Measurements from ENCODE around the gene CPD. TPM values are rescaled to one million over a fixed set of nuclear protein-coding genes. Genes with fewer than 3 reads are reported as not detected.

CPD gene
- total RNA-seq, 1 donor from 2014 or later, result 97.9 TPM

GRCh38 chr17:30377574-30378240 lies 1.0 kb upstream of the CPD start:
- Histone ChIP-seq H3K27me3 (ENCODE audit: control insufficient read depth, insufficient read depth, low read length) (no peaks in the 10 kb centered on the region), H3K36me3 (ENCODE audit: control insufficient read depth, insufficient read depth, low read length) (no peaks in the 10 kb centered on the region), H3K4me3 (ENCODE audit: low read depth, low read length) (peak overlapping the region; percentile 87)
- DNase-seq (ENCODE audit: low read depth), result no peak
- TF ChIP-seq CTCF (IDR thresholded peaks at IDR 0.05; ENCODE audit: insufficient read depth, low read length, poor library complexity, severe bottlenecking), result no peak

GRCh38 chr17:30378241-30378824 lies 394 bp upstream of the CPD start:
- DNase-seq (ENCODE audit: low read depth), result no peak
- TF ChIP-seq CTCF (IDR thresholded peaks at IDR 0.05; ENCODE audit: insufficient read depth, low read length, poor library complexity, severe bottlenecking), result no peak
- no peaks in the 10 kb centered on the region for H3K36me3 ChIP-seq (ENCODE audit: control insufficient read depth, insufficient read depth, low read length)
- peak overlapping the region; percentile 87 for H3K4me3 ChIP-seq (ENCODE audit: low read depth, low read length)
- no peaks in the 10 kb centered on the region for H3K27me3 ChIP-seq (ENCODE audit: control insufficient read depth, insufficient read depth, low read length)

GRCh38 chr17:30379303-30379902 lies 676 bp downstream of the CPD start:
- TF ChIP-seq CTCF (IDR thresholded peaks at IDR 0.05; ENCODE audit: insufficient read depth, low read length, poor library complexity, severe bottlenecking), result no peak
- DNase-seq (ENCODE audit: low read depth), result no peak
- no peaks in the 10 kb centered on the region for H3K36me3 ChIP-seq (ENCODE audit: control insufficient read depth, insufficient read depth, low read length)
- no peaks in the 10 kb centered on the region for H3K27me3 ChIP-seq (ENCODE audit: control insufficient read depth, insufficient read depth, low read length)
- peak overlapping the region; percentile 87 for H3K4me3 ChIP-seq (ENCODE audit: low read depth, low read length)

GRCh38 chr17:30379903-30380381 lies 1.2 kb downstream of the CPD start:
- Histone ChIP-seq H3K4me3 (ENCODE audit: low read depth, low read length) (peak overlapping the region; percentile 87), H3K27me3 (ENCODE audit: control insufficient read depth, insufficient read depth, low read length) (no peaks in the 10 kb centered on the region), H3K36me3 (ENCODE audit: control insufficient read depth, insufficient read depth, low read length) (no peaks in the 10 kb centered on the region)
- DNase-seq (ENCODE audit: low read depth), result no peak
- no peak for TF ChIP-seq CTCF (IDR thresholded peaks at IDR 0.05; ENCODE audit: insufficient read depth, low read length, poor library complexity, severe bottlenecking)

- peak overlapping the region; percentile 87 for H3K4me3 ChIP-seq (ENCODE audit: low read depth, low read length)
- no peaks in the 10 kb centered on the region for H3K36me3 ChIP-seq (ENCODE audit: control insufficient read depth, insufficient read depth, low read length)
- no peak for DNase-seq (ENCODE audit: low read depth)
- H3K27me3 ChIP-seq (ENCODE audit: control insufficient read depth, insufficient read depth, low read length), result no peaks in the 10 kb centered on the region
- TF ChIP-seq CTCF (IDR thresholded peaks at IDR 0.05; ENCODE audit: insufficient read depth, low read length, poor library complexity, severe bottlenecking), result no peak
Observed at GRCh38 chr17:30380643-30381339, 2.1 kb downstream of the CPD start.

Measured in kidney epithelial cell (primary cell).